Measurements from ENCODE around the gene RPE65.

DNA sequence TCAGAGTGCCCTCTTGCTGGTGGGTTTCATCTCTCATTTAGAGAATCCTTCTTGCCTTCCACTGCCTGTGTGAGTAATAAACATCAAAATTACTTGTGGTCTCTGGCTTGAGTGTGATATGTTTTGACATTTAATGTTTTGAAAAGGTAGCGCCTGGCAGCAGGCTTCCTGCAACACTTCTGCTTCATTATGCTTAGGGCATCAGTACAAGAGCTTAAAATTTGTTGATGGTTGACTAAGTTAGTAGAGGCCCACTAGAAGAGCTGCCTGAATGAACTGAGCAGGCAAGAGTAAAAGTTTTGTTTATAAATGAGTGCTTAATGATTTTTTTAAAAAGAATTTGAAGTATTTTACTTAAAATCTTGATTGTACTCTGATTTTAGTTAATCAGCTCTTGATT lies 6.4 kb upstream of the RPE65 start:
- TF ChIP-seq, protein P1, sequence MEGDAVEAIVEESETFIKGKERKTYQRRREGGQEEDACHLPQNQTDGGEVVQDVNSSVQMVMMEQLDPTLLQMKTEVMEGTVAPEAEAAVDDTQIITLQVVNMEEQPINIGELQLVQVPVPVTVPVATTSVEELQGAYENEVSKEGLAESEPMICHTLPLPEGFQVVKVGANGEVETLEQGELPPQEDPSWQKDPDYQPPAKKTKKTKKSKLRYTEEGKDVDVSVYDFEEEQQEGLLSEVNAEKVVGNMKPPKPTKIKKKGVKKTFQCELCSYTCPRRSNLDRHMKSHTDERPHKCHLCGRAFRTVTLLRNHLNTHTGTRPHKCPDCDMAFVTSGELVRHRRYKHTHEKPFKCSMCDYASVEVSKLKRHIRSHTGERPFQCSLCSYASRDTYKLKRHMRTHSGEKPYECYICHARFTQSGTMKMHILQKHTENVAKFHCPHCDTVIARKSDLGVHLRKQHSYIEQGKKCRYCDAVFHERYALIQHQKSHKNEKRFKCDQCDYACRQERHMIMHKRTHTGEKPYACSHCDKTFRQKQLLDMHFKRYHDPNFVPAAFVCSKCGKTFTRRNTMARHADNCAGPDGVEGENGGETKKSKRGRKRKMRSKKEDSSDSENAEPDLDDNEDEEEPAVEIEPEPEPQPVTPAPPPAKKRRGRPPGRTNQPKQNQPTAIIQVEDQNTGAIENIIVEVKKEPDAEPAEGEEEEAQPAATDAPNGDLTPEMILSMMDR (IDR thresholded peaks at IDR 0.05): no peak
- no peak for TF ChIP-seq POLR2A (IDR thresholded peaks at IDR 0.05)

Measured in right lobe of liver (tissue), 4 donors.